Lower lobe of right lung (tissue), 2 donors: Measurements from ENCODE around the gene ADAMTS4. TPM values are rescaled to one million over a fixed set of nuclear protein-coding genes. Genes with fewer than 3 reads are reported as not detected.

Experiments
- ATAC-seq, 2 donors: fragments of 200-7000 bp; cut with Tn5 transposase; one replicate each; pipeline ENCODE4 v1.9.1; 2020 to 2022; ENCODE audit warnings: mild to moderate bottlenecking in 2 of 2, moderate library complexity in 2 of 2
- DNase-seq: peaks from one replicate; pipeline ENCODE4 v3.0.0-alpha.2; 2020
- H3K27ac ChIP-seq: fragments of 200-600 bp; one replicate; pipeline ENCODE4 v1.8.0; 2022
- H3K27me3 ChIP-seq: fragments of 200-600 bp; one replicate; pipeline ENCODE4 v1.8.0; 2022; ENCODE audit warnings: low read depth
- H3K36me3 ChIP-seq: fragments of 200-600 bp; one replicate; pipeline ENCODE4 v1.8.0; 2022; ENCODE audit warnings: mild to moderate bottlenecking
- H3K4me1 ChIP-seq: fragments of 200-600 bp; one replicate; pipeline ENCODE4 v1.8.0; 2022
- H3K4me3 ChIP-seq: fragments of 200-600 bp; one replicate; pipeline ENCODE4 v1.8.0; 2022; ENCODE audit warnings: mild to moderate bottlenecking
- H3K9me3 ChIP-seq: fragments of 200-600 bp; one replicate; pipeline ENCODE4 v1.8.0; 2022
- intact Hi-C: fragments of 100-400 bp; cut with DNase I; formaldehyde crosslinking; loops from one replicate; pipeline ENCODE4 v1.11.0; 2022
- total RNA-seq: library from RNA; stranded (reverse); fragmentation: NEBNext Ultra II Directional; extraction: Animal tissue kit (Norgen Biotek cat#: 25700); gene quantifications from one replicate; pipeline ENCODE4 v1.2.1, GENCODE V29; 2021
- TF ChIP-seq, protein P1 (sequence below): fragments of 200-600 bp; IDR thresholded peaks from one replicate; pipeline ENCODE4 v1.8.0; 2022; ENCODE audit warnings: antibody characterized with exemption, mild to moderate bottlenecking
- donor health status: DM: no; HTN: yes; CAD: no; lungs with severe emphysema.

ADAMTS4 gene
- total RNA-seq, 1 donor from 2014 or later = 1.4 TPM

- ATAC-seq (peak; percentile 95 to 98), DNase-seq (peak; percentile 94)
- Histone ChIP-seq H3K9me3 (no peaks in the 10 kb centered on the region), H3K27ac (peak within 1 kb of the TSS; percentile 88), H3K27me3 (no peaks in the 10 kb centered on the region), H3K4me3 (peak within 1 kb of the TSS; percentile 98), H3K4me1 (peaks cover 43% of the 10 kb centered on the region), H3K36me3 (peaks cover 53% of the 10 kb centered on the region)
- intact Hi-C loops = no loop called here
- TF ChIP-seq, protein P1, sequence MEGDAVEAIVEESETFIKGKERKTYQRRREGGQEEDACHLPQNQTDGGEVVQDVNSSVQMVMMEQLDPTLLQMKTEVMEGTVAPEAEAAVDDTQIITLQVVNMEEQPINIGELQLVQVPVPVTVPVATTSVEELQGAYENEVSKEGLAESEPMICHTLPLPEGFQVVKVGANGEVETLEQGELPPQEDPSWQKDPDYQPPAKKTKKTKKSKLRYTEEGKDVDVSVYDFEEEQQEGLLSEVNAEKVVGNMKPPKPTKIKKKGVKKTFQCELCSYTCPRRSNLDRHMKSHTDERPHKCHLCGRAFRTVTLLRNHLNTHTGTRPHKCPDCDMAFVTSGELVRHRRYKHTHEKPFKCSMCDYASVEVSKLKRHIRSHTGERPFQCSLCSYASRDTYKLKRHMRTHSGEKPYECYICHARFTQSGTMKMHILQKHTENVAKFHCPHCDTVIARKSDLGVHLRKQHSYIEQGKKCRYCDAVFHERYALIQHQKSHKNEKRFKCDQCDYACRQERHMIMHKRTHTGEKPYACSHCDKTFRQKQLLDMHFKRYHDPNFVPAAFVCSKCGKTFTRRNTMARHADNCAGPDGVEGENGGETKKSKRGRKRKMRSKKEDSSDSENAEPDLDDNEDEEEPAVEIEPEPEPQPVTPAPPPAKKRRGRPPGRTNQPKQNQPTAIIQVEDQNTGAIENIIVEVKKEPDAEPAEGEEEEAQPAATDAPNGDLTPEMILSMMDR = peak; percentile 9
Observed at GRCh38 chr1:161159087-161159912, 39.6 kb downstream of the ADAMTS4 start, which contains the start of gene USP21. USP21 (plus strand) TSS chr1:161159500; CDS start chr1:161160641, 1,141 bp downstream.

GRCh38 chr1:161158316-161159010 lies 40.4 kb downstream of the ADAMTS4 start:
- Histone ChIP-seq H3K4me3 (peak overlapping the region; percentile 98), H3K9me3 (no peaks in the 10 kb centered on the region), H3K36me3 (peaks cover 46% of the 10 kb centered on the region), H3K27ac (peak overlapping the region; percentile 88), H3K27me3 (no peaks in the 10 kb centered on the region), H3K4me1 (peaks cover 43% of the 10 kb centered on the region)
- intact Hi-C loops = no loop called here
- TF ChIP-seq, protein P1 = no peak
- no peak for ATAC-seq
- DNase-seq = no peak

- TF ChIP-seq, protein P1 = no peak
- no peaks in the 10 kb centered on the region for H3K27me3 ChIP-seq
- H3K27ac ChIP-seq = no peak overlapping the region
- H3K36me3 ChIP-seq = peaks cover 40% of the 10 kb centered on the region
- intact Hi-C loops = no loop called here
- ATAC-seq (no peak), DNase-seq (no peak)
- H3K4me1 ChIP-seq = peaks cover 48% of the 10 kb centered on the region
- no peak overlapping the region for H3K4me3 ChIP-seq
- H3K9me3 ChIP-seq = no peaks in the 10 kb centered on the region
Observed at GRCh38 chr1:161157867-161158266, 41.0 kb downstream of the ADAMTS4 start.

DNA sequence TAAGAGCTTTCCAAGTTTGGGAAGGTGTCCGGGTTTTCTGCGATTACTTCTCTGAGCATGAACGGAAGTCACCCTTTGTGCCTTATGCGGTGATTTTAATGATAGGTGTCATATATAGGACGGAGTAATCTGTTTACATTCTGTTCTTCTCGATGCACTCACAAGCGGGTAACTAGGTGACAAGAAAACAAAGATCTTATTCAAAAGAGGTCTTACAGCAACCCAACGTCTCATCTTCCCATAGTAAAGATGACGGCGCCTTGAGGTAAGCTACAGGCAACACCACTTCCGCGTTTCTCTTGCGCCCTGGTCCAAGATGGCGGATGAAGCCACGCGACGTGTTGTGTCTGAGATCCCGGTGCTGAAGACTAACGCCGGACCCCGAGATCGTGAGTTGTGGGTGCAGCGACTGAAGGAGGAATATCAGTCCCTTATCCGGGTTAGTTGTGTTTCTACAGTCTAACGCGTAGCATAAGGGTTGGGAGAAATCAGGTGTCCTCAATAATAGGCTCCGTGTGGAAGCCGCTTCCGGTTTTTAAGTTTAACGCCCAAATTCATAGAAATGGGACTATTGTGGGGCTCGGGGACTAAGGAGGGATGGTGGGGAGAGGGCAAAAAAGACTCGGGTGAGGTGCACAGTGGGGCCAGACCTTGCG lies 45.0 kb downstream of the ADAMTS4 start, which contains the start of gene UFC1:
TSS of gene UFC1 (plus strand) at position 297 of the 656 bp plus-strand sequence. CDS start at position 317, 20 bp downstream.
- intact Hi-C loops = no loop called here
- DNase-seq (peak; percentile 89), ATAC-seq (peak; percentile 93 to 98)
- Histone ChIP-seq H3K27ac (peak within 1 kb of the TSS; percentile 91), H3K27me3 (no peaks in the 10 kb centered on the region), H3K4me1 (peaks cover 22% of the 10 kb centered on the region), H3K4me3 (peak within 1 kb of the TSS; percentile 80), H3K36me3 (peaks cover 20% of the 10 kb centered on the region), H3K9me3 (no peaks in the 10 kb centered on the region)
- TF ChIP-seq, protein P1 = no peak

GRCh38 chr1:161153176-161153575 lies 45.7 kb downstream of the ADAMTS4 start:
- peak overlapping the region; percentile 80 for H3K4me3 ChIP-seq
- peaks cover 15% of the 10 kb centered on the region for H3K4me1 ChIP-seq
- H3K27ac ChIP-seq = peak overlapping the region; percentile 91
- intact Hi-C loops = no loop called here
- peaks cover 16% of the 10 kb centered on the region for H3K36me3 ChIP-seq
- no peaks in the 10 kb centered on the region for H3K27me3 ChIP-seq
- no peaks in the 10 kb centered on the region for H3K9me3 ChIP-seq
- ATAC-seq = no peak
- DNase-seq = no peak
- TF ChIP-seq, protein P1 = no peak
